ENCODE measurements around the gene FGF3.

Gene FGF3

DNA sequence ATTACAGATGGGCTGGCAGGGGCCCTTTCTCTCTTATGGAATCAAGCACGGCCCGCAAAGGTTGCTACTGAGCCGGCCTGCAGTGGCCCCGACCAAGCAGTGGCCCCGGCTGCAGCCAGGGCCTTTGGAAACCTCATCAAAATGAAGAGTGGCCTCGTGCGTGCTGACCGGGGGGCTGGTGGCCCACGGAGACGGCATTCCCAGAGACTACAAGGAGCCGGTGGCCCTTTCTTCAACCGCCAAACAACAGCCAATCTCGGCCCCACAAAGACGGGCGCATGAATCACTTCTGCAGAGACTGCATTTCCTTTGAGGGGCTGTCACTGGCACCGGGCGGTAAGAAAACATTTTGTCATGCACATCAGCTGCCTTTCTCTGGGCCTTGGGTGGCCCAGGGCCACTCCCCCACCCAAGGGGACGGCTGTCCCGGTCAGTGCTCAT, 43.1 kb upstream of the FGF3 start:
- no peaks in the 10 kb centered on the region for H3K9me3 ChIP-seq (ENCODE audit: control insufficient read depth, low read length)
- H3K27me3 ChIP-seq (replicated peaks; ENCODE audit: control insufficient read depth, insufficient read depth, low read length) = peaks cover 71% of the 10 kb centered on the region
- no peaks in the 10 kb centered on the region for H3K4me1 ChIP-seq (ENCODE audit: control insufficient read depth, insufficient read depth, low read length)
- no peak for DNase-seq (ENCODE audit: low read depth)
- no peak overlapping the region for H3K4me3 ChIP-seq (ENCODE audit: low read length)
- no peaks in the 10 kb centered on the region for H3K36me3 ChIP-seq (ENCODE audit: control insufficient read depth, insufficient read depth, low read length, severe bottlenecking)
- H3K9ac ChIP-seq (ENCODE audit: low read length) = no peak overlapping the region

DNA sequence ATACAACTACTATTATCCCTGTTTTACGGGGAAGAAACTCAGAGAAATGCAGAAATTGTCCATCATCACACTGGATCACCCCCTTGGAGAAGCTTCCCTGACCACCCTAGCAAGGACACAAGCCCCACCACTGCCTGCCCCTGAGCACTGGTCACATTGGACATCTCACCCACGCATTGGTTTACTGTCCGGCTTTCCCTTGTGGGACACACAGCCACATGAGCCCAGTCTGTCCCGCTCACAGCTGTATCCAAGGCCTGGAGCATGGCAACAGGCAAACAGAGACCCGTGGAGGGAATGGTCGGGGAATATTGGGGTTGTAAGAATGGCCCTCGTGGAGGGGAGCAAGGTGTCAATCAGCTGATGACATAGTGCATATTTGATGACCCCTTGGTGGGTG, 42.7 kb upstream of the FGF3 start:
- no peaks in the 10 kb centered on the region for H3K9me3 ChIP-seq (ENCODE audit: control insufficient read depth, low read length)
- no peak overlapping the region for H3K4me3 ChIP-seq (ENCODE audit: low read length)
- no peak overlapping the region for H3K9ac ChIP-seq (ENCODE audit: low read length)
- peaks cover 67% of the 10 kb centered on the region for H3K27me3 ChIP-seq (replicated peaks; ENCODE audit: control insufficient read depth, insufficient read depth, low read length)
- H3K4me1 ChIP-seq (ENCODE audit: control insufficient read depth, insufficient read depth, low read length) = no peaks in the 10 kb centered on the region
- DNase-seq (ENCODE audit: low read depth) = no peak
- no peaks in the 10 kb centered on the region for H3K36me3 ChIP-seq (ENCODE audit: control insufficient read depth, insufficient read depth, low read length, severe bottlenecking)

DNA sequence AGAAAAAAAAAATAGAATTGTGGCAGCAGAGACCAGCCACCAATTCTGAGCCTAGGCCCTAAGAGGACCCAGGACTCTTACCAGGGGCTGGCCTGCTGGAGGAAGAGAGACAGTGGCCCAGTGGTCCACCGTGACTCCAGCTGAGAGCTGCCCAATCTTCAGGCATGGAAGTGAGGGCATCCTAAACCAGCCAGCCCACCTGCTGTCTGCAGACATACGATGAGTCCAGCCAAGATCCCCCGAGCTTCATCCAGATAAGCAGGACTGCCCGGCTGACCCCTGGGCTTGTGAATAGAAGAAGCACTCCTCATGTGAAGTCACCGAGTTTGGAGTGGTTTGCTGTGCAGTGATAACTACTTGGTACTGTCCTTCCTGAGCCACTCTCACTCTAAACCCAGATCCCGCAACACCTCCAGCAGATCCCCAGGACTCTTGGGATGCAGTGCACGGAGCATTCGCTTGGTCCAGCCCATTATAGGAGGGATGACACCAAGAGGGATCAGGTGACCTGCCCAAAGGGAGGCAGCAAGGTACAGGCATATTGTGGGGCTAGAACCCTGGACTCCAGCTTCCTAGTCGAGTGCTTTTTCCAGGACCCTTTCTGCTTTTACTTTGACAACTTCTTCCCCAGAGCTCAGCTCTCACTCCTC, 41.7 kb upstream of the FGF3 start:
- Histone ChIP-seq H3K27me3 (replicated peaks; ENCODE audit: control insufficient read depth, insufficient read depth, low read length) (peaks cover 60% of the 10 kb centered on the region), H3K4me3 (ENCODE audit: low read length) (no peak overlapping the region), H3K36me3 (ENCODE audit: control insufficient read depth, insufficient read depth, low read length, severe bottlenecking) (no peaks in the 10 kb centered on the region), H3K4me1 (ENCODE audit: control insufficient read depth, insufficient read depth, low read length) (no peaks in the 10 kb centered on the region), H3K9ac (ENCODE audit: low read length) (no peak overlapping the region), H3K9me3 (ENCODE audit: control insufficient read depth, low read length) (no peaks in the 10 kb centered on the region)
- no peak for DNase-seq (ENCODE audit: low read depth)

DNA sequence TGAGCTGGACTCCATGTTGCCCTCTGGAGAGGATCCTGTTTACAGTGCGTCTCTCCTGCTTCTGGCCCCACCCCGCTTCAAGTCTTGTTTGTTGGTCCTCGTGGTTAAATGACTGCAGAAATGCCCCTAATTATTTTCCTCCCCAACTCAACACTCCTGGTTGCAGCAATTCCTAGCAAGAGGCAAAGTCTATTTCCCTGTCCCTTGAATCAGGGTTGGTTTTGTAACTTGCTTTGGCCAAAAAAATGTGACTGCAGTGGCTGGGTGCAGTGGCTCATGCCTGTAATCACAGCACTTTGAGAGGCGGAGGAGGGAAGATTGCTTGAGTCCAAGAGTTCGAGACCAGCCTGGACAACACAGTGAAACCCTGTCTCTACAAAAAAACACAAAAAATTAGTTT, 41.0 kb upstream of the FGF3 start:
- Histone ChIP-seq H3K27me3 (replicated peaks; ENCODE audit: control insufficient read depth, insufficient read depth, low read length) (peaks cover 60% of the 10 kb centered on the region), H3K9ac (ENCODE audit: low read length) (no peak overlapping the region), H3K9me3 (ENCODE audit: control insufficient read depth, low read length) (no peaks in the 10 kb centered on the region), H3K36me3 (ENCODE audit: control insufficient read depth, insufficient read depth, low read length, severe bottlenecking) (no peaks in the 10 kb centered on the region), H3K4me3 (ENCODE audit: low read length) (no peak overlapping the region), H3K4me1 (ENCODE audit: control insufficient read depth, insufficient read depth, low read length) (no peaks in the 10 kb centered on the region)
- no peak for DNase-seq (ENCODE audit: low read depth)

DNA sequence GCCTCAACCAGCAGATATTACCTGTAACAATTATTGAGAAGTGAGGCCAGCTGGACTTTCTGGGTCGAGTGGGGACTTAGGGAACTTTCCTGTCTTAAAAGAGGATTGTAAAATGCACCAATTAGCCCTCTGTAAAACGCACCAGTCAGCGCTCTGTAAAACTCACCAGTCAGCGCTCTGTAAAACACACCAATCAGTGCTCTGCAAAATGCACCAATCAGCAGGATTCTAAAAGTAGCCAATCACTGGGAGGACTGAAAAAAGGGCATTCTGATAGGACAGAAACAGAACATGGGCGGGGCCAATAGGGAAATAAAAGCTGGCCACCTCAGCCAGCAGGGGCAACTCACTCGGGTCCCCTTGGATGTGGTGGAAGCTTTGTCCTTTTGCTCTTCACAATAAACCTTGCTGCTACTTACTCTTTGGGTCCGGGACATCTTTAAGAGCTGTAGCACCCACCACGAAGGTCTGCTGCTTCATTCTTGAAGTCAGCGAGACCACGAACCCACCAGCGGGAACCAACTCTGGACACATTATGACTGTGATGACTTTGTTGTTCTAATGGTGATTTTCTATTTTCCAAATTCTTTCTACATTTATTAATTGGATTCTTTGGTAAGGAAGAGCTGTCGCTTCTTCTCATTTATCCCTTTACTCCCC, 40.2 kb upstream of the FGF3 start:
- H3K9me3 ChIP-seq (ENCODE audit: control insufficient read depth, low read length) = no peaks in the 10 kb centered on the region
- no peaks in the 10 kb centered on the region for H3K36me3 ChIP-seq (ENCODE audit: control insufficient read depth, insufficient read depth, low read length, severe bottlenecking)
- DNase-seq (ENCODE audit: low read depth) = no peak
- no peak overlapping the region for H3K4me3 ChIP-seq (ENCODE audit: low read length)
- peaks cover 53% of the 10 kb centered on the region for H3K27me3 ChIP-seq (replicated peaks; ENCODE audit: control insufficient read depth, insufficient read depth, low read length)
- H3K4me1 ChIP-seq (ENCODE audit: control insufficient read depth, insufficient read depth, low read length) = no peaks in the 10 kb centered on the region
- no peak overlapping the region for H3K9ac ChIP-seq (ENCODE audit: low read length)

DNA sequence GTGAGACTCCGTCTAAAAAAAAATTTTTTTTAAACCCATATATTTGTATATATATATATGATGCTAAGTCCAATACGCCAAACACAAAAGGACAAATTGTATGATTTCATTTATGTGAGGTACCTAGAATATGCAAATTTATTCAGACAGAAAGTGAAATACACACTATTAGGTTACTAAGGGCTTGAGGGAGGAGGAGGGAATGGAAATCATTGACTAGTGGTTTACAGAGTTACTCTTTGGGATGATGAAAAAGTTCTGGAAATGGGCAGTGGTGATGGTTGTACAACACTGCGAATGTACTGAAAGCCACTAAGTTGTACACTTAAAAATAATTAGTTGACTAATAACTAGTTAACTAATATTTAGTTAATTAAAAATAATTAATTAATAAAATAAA, 36.2 kb upstream of the FGF3 start:
- H3K4me3 ChIP-seq (ENCODE audit: low read length) = no peak overlapping the region
- DNase-seq (ENCODE audit: low read depth) = no peak
- H3K9ac ChIP-seq (ENCODE audit: low read length) = no peak overlapping the region
- H3K36me3 ChIP-seq (ENCODE audit: control insufficient read depth, insufficient read depth, low read length, severe bottlenecking) = no peaks in the 10 kb centered on the region
- H3K4me1 ChIP-seq (ENCODE audit: control insufficient read depth, insufficient read depth, low read length) = no peaks in the 10 kb centered on the region
- H3K27me3 ChIP-seq (replicated peaks; ENCODE audit: control insufficient read depth, insufficient read depth, low read length) = peaks cover 29% of the 10 kb centered on the region
- H3K9me3 ChIP-seq (ENCODE audit: control insufficient read depth, low read length) = peaks cover 21% of the 10 kb centered on the region

DNA sequence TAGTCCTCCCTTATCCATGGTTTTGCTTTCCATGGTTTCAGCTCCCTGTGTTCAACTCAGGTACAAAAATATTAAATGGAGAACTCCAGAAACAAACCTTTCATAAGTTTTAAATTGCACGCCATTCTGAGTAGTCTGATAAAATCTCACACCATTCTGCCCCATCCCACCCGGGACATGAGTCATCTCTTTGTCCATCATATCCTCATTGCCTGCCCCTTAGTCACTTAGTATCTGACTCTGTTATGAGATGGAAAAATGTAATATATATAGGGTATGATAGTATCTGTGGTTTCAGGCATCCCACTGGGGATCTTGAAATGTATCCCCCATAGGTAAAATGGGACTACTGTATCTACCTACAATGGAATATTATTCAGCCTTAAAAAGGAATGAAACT, 35.5 kb upstream of the FGF3 start:
- peak; percentile 22 for DNase-seq (ENCODE audit: low read depth)
- Histone ChIP-seq H3K9me3 (ENCODE audit: control insufficient read depth, low read length) (peaks cover 21% of the 10 kb centered on the region), H3K9ac (ENCODE audit: low read length) (no peak overlapping the region), H3K4me1 (ENCODE audit: control insufficient read depth, insufficient read depth, low read length) (no peaks in the 10 kb centered on the region), H3K27me3 (replicated peaks; ENCODE audit: control insufficient read depth, insufficient read depth, low read length) (peaks cover 24% of the 10 kb centered on the region), H3K36me3 (ENCODE audit: control insufficient read depth, insufficient read depth, low read length, severe bottlenecking) (no peaks in the 10 kb centered on the region), H3K4me3 (ENCODE audit: low read length) (no peak overlapping the region)

DNA sequence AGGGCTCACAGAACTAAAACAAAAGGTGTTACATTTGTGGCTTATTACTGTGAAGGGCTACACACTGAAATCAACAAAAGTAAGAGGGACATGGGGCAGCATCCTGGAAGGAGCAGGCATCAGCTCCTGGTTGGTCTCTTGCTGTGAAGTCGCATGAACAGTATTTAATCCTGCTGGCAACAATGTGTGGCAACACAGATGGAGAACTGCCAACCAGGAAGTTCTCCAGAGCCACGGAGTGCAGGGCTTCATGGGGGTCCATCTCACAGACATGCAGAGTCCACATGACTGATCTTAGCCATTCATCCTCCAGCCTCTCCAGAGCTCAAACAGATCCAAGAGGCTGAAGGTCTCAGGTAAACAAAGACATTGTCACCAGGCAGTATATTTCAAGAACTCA, 32.8 kb upstream of the FGF3 start:
- no peak for DNase-seq (ENCODE audit: low read depth)
- Histone ChIP-seq H3K36me3 (ENCODE audit: control insufficient read depth, insufficient read depth, low read length, severe bottlenecking) (no peaks in the 10 kb centered on the region), H3K9ac (ENCODE audit: low read length) (no peak overlapping the region), H3K4me1 (ENCODE audit: control insufficient read depth, insufficient read depth, low read length) (no peaks in the 10 kb centered on the region), H3K9me3 (ENCODE audit: control insufficient read depth, low read length) (peaks cover 27% of the 10 kb centered on the region), H3K4me3 (ENCODE audit: low read length) (no peak overlapping the region), H3K27me3 (replicated peaks; ENCODE audit: control insufficient read depth, insufficient read depth, low read length) (peaks cover 15% of the 10 kb centered on the region)

DNA sequence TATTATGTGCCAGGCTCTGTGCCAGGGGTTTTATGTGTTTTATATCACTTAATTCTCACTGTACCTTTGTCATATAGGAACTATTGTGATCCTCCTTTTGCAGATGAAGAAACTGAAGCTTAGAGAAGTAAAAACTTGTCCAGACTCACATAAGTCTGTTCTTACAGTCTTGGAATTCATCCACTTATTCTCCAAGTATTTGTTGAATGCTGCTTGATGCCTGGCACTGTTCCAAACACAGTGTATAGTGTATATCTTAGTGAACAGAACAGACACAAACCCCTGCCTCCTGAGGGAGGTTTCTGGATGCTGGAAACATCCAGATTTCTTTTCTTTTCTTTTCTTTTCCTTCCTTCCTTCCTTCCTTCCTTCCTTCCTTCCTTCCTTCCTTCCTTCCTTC, 29.0 kb upstream of the FGF3 start:
- Histone ChIP-seq H3K27me3 (replicated peaks; ENCODE audit: control insufficient read depth, insufficient read depth, low read length) (peaks cover 36% of the 10 kb centered on the region), H3K36me3 (ENCODE audit: control insufficient read depth, insufficient read depth, low read length, severe bottlenecking) (no peaks in the 10 kb centered on the region), H3K4me3 (ENCODE audit: low read length) (no peak overlapping the region), H3K4me1 (ENCODE audit: control insufficient read depth, insufficient read depth, low read length) (no peaks in the 10 kb centered on the region), H3K9me3 (ENCODE audit: control insufficient read depth, low read length) (peaks cover 27% of the 10 kb centered on the region), H3K9ac (ENCODE audit: low read length) (no peak overlapping the region)
- DNase-seq (ENCODE audit: low read depth) = peak; percentile 27

DNA sequence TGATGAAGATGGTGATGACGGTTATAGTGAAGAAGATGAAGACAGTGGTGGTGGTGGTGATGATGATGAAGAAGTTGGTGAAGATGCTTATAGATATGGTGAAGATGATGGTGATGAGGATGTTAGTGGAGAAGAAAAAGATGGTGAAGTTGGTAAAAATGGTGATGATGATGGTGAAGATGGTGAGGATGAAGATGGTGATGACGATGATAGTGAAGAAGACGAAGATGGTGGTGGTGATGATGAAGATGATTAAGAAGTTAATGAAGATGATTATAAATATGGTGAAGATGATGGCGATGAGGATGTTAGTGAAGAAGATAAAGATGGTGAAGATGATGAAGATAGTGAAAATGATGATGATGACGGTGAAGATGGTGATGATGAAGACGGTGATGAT, 25.2 kb upstream of the FGF3 start:
- no peak for DNase-seq (ENCODE audit: low read depth)
- Histone ChIP-seq H3K9me3 (ENCODE audit: control insufficient read depth, low read length) (peaks cover 6% of the 10 kb centered on the region), H3K27me3 (replicated peaks; ENCODE audit: control insufficient read depth, insufficient read depth, low read length) (peaks cover 60% of the 10 kb centered on the region)

DNA sequence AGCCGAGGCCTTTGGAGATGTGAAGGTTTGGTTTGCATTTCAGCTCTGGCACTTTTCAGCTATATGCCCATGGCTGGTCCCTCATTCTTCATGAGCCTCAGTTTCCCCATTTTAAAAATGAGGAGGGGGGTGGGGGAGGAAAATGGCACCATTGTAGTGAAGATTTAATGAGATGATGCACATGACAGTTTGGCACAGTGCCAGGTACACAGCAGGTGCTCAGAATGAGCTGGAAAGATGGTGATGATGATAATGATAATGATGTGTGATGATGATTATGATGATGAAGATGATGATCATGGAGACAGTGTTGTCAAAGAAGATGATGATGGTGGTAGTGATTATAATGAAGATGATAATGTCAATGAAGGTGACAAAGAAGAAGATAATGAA, 24.3 kb upstream of the FGF3 start:
- H3K9me3 ChIP-seq (ENCODE audit: control insufficient read depth, low read length) = no peaks in the 10 kb centered on the region
- H3K36me3 ChIP-seq (ENCODE audit: control insufficient read depth, insufficient read depth, low read length, severe bottlenecking) = no peaks in the 10 kb centered on the region
- H3K4me1 ChIP-seq (ENCODE audit: control insufficient read depth, insufficient read depth, low read length) = no peaks in the 10 kb centered on the region
- H3K4me3 ChIP-seq (ENCODE audit: low read length) = no peak overlapping the region
- H3K9ac ChIP-seq (ENCODE audit: low read length) = no peak overlapping the region
- DNase-seq (ENCODE audit: low read depth) = no peak
- peaks cover 62% of the 10 kb centered on the region for H3K27me3 ChIP-seq (replicated peaks; ENCODE audit: control insufficient read depth, insufficient read depth, low read length)

More for the DNA sequence above, 25.2 kb upstream of the FGF3 start:
- Histone ChIP-seq H3K4me3 (ENCODE audit: low read length) (no peak overlapping the region), H3K36me3 (ENCODE audit: control insufficient read depth, insufficient read depth, low read length, severe bottlenecking) (no peaks in the 10 kb centered on the region), H3K4me1 (ENCODE audit: control insufficient read depth, insufficient read depth, low read length) (no peaks in the 10 kb centered on the region), H3K9ac (ENCODE audit: low read length) (no peak overlapping the region)
